GM19463 (cell line): Measurements from ENCODE around the gene PCDHB9.
"Not testable (repeated sequence)": the region's sequence is repeated elsewhere in the genome, so short reads cannot be mapped to it uniquely, and the experiment has no call there.

ENCODE experiments used
- ATAC-seq: cut with Tn5 transposase; IDR thresholded peaks from one replicate; pipeline ENCODE4 v1.9.1; 2021; ENCODE audit warnings: mild to moderate bottlenecking, moderate library complexity; ENCODE audit not compliant: unreplicated experiment

The PCDHB9 gene

DNA sequence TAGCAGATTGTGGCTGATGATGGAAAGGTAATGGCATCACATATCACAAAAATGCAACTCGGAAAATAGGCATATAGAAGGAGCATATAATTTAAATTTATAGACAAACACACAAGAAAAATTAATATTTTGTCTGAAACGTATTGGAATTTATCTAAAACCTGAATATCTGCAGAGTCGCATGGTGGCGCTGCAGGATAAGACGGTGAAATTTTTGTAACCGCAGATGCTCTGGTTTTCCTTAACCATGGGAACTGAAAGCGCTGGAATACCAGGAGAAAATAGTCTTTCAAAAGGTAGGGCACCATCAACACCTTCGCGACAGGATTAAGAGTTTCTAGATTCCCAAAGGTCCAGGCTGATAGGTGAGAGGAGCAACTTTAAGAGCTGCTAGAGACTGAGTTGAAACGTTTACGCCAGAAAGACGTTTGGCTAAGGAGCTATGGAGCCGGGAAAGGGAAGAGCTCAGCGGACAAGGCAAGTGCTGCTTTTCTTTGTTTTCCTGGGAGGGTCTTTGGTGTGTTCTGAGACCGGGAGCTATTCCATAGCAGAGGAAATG, 47.2 kb downstream of the PCDHB9 start:
- no peak for ATAC-seq

DNA sequence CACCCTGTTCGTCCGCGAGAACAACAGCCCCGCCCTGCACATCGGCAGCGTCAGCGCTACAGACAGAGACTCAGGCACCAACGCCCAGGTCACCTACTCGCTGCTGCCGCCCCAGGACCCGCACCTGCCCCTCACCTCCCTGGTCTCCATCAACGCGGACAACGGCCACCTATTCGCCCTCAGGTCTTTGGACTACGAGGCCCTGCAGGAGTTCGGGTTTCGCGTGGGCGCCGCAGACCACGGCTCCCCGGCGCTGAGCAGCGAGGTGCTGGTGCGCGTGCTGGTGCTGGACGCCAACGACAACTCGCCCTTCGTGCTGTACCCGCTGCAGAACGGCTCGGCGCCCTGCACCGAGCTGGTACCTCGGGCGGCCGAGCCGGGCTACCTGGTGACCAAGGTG, 49.0 kb downstream of the PCDHB9 start:
- ATAC-seq, result not testable (repeated sequence)

DNA sequence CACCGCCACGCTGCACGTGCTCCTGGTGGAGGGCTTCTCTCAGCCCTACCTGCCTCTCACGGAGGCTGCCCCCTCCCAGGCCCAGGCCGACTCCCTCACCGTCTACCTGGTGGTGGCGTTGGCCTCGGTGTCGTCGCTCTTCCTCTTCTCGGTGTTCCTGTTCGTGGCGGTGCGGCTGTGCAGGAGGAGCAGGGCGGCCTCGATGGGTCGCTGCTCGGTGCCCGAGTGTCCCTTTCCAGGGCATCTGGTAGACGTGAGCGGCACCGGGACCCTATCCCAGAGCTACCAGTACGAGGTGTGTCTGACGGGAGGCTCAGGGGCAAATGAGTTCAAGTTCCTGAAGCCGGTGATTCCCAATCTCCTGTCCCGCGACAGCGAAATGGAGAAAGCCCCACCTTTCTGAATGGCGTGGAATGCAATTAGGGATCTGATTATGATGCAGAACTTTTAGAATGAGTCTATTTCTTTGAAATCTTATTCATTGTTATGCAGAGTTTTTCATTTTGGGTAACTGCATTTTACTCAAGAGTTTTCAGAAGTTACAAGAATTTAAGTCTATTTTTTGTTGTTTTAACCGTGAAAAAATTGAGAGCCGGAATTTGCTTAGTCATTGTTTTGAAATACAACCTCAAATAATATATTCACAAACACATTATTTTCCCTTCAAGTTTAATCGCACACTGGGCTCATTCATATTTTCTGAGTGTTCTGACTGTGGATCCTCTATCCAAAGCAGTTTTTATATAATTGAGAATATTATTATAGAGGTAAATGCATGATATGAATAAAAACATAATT, 49.8 kb downstream of the PCDHB9 start:
- ATAC-seq, result no peak
